GM19372 (cell line): ENCODE results near the gene TMEM14C.

Experiments used
- ATAC-seq: cut with Tn5 transposase; IDR thresholded peaks from one replicate; pipeline ENCODE4 v1.9.1; 2021; ENCODE audit warnings: mild to moderate bottlenecking, low read depth, moderate library complexity; ENCODE audit not compliant: unreplicated experiment

TMEM14C gene

GRCh38 chr6:10722820-10723566 lies at the start of gene TMEM14C:
Gene TMEM14C (plus strand): TSS chr6:10723070. CDS start chr6:10724614, 1,544 bp downstream.
- ATAC-seq, result peak; percentile 91

GRCh38 chr6:10676403-10676802 lies 46.5 kb upstream of the TMEM14C start:
- no peak for ATAC-seq

- no peak for ATAC-seq
These were observed 44.4 kb upstream of the TMEM14C start for GRCh38 chr6:10678456-10678855.

- no peak for ATAC-seq
These were observed 41.1 kb upstream of the TMEM14C start for GRCh38 chr6:10681795-10682194.

- ATAC-seq, result no peak
These were observed 40.4 kb upstream of the TMEM14C start for GRCh38 chr6:10682355-10682988.

- no peak for ATAC-seq
These were observed 38.3 kb upstream of the TMEM14C start for GRCh38 chr6:10684618-10685017.

GRCh38 chr6:10685092-10685915 lies 37.6 kb upstream of the TMEM14C start:
- no peak for ATAC-seq

GRCh38 chr6:10686901-10687300 lies 36.0 kb upstream of the TMEM14C start:
- no peak for ATAC-seq

- ATAC-seq, result no peak
These were observed 35.3 kb upstream of the TMEM14C start for GRCh38 chr6:10687582-10687981.

- ATAC-seq, result no peak
These were observed 32.0 kb upstream of the TMEM14C start for GRCh38 chr6:10690651-10691445.

GRCh38 chr6:10692965-10693538 lies 29.8 kb upstream of the TMEM14C start:
- ATAC-seq, result no peak

GRCh38 chr6:10694302-10695085 lies 28.4 kb upstream of the TMEM14C start, which contains the start of the genes C6orf52 and PAK1IP1:
Gene C6orf52 (minus strand): TSS chr6:10694616. CDS start chr6:10687550, 7,066 bp downstream.
Gene PAK1IP1 (plus strand): TSS chr6:10694972. CDS start chr6:10694986, 14 bp downstream.
- peak; percentile 99 for ATAC-seq

- no peak for ATAC-seq
These were observed 27.7 kb upstream of the TMEM14C start for GRCh38 chr6:10695086-10695657.

GRCh38 chr6:10696655-10697054 lies 26.2 kb upstream of the TMEM14C start:
- ATAC-seq, result no peak

GRCh38 chr6:10713962-10714361 lies 8.9 kb upstream of the TMEM14C start:
- no peak for ATAC-seq

- no peak for ATAC-seq
These were observed 3.4 kb upstream of the TMEM14C start for GRCh38 chr6:10719296-10719963.

- ATAC-seq, result no peak
These were observed 3.0 kb upstream of the TMEM14C start for GRCh38 chr6:10719964-10720264.

GRCh38 chr6:10720265-10720959 lies 2.5 kb upstream of the TMEM14C start:
- ATAC-seq, result peak; percentile 31
